ENCODE measurements around the gene WIZ. TPM values are rescaled to one million over a fixed set of nuclear protein-coding genes. Genes with fewer than 3 reads are reported as not detected.

The WIZ gene
- total and polyA plus RNA-seq, 2 of the 4 experiments (the other 2 are of a cell fraction) = 0.90 to 27.1 TPM

GRCh38 chr19:15390814-15391213 is 58.9 kb downstream of the WIZ start:
- ChIA-PET CTCF (no interaction called here), POLR2A (ENCODE audit: unreplicated experiment) (no interaction called here)
- Histone ChIP-seq H4K5ac (ENCODE audit: low read depth, low read length) (no peak overlapping the region), H3K4ac (ENCODE audit: low read depth, low read length) (no peak overlapping the region), H3K9ac (ENCODE audit: low read depth, low read length) (no peak overlapping the region), H3K9me3 (ENCODE audit: control insufficient read depth, insufficient read depth, low read length) (no peaks in the 10 kb centered on the region), H2BK20ac (ENCODE audit: low read depth, low read length) (no peak overlapping the region), H3K56ac (ENCODE audit: extremely low read depth, insufficient read depth, low read length) (no peak overlapping the region), H3K4me3 (ENCODE audit: insufficient read depth, low read depth, low read length) (no peak overlapping the region), H2AK9ac (replicated peaks; ENCODE audit: low read depth, low read length, poor library complexity) (no peak overlapping the region), H2BK5ac (ENCODE audit: low read depth, low read length, poor library complexity, severe bottlenecking) (no peak overlapping the region), H4K20me1 (ENCODE audit: insufficient read depth, low read length) (peaks cover 30% of the 10 kb centered on the region), H3K14ac (replicated peaks; ENCODE audit: low read depth, low read length) (no peak overlapping the region), H3K36me3 (ENCODE audit: control insufficient read depth, insufficient read depth, low read length) (peaks cover 24% of the 10 kb centered on the region), H4K8ac (ENCODE audit: low read depth in 2 of 2, low read length in 2 of 2) (no peak overlapping the region), H2AK5ac (ENCODE audit: low read depth, low read length) (no peak overlapping the region), H3K27ac (ENCODE audit: insufficient read depth, low read length) (no peak overlapping the region), H3K4me1 (ENCODE audit: control insufficient read depth, insufficient read depth, low read length) (no peaks in the 10 kb centered on the region; the same call in 1 of the 2 replicates), H3K9me1 (ENCODE audit: insufficient read depth, low read length) (peaks cover 8% of the 10 kb centered on the region; the same call in 1 of the 2 replicates), H2BK120ac (ENCODE audit: low read depth, low read length) (no peak overlapping the region), H3K23ac (ENCODE audit: low read depth, low read length) (no peak overlapping the region), H2BK15ac (ENCODE audit: low read depth, low read length) (no peak overlapping the region), H3K27me3 (ENCODE audit: control insufficient read depth, insufficient read depth, low read length) (no peaks in the 10 kb centered on the region), H3K18ac (ENCODE audit: low read depth, low read length) (no peak overlapping the region), H2AFZ (replicated peaks; ENCODE audit: low read length, poor library complexity) (no peak overlapping the region), H3K79me1 (ENCODE audit: low read depth in 1 of 2, low read length in 2 of 2) (peaks cover 25 to 45% of the 10 kb centered on the region in 2 experiments), H4K91ac (ENCODE audit: insufficient read depth, low read depth, low read length) (no peak overlapping the region), H3K4me2 (ENCODE audit: low read depth, low read length) (no peak overlapping the region)
- intact Hi-C loops (cut with micrococcal nuclease) = loop anchor here (1.0 kb wide), 1 partner anchor 27 kb away; the partner anchor contains the start of gene AKAP8L
- no TSS peak for BruUV-seq (replicated peaks)
- ATAC-seq (ENCODE audit: low read depth) = no peak
- no peak for DNase-seq
- dilution Hi-C loops (cut with HindIII; ENCODE audit: low sequenced_read_pairs, unreplicated experiment) = no loop called here
- in situ Hi-C loops (cut with MboI; ENCODE audit: low sequenced_read_pairs) = no loop called here
- TF ChIP-seq MXI1 (IDR thresholded peaks at IDR 0.05; ENCODE audit: borderline replicate concordance, low read depth, low read length) (no peak), SMC3 (IDR thresholded peaks at IDR 0.05; ENCODE audit: low read depth, low read length) (no peak), BHLHE40 (IDR thresholded peaks at IDR 0.05; ENCODE audit: low read depth, low read length) (no peak), RCOR1 (IDR thresholded peaks at IDR 0.05; ENCODE audit: insufficient replicate concordance, low read length) (no peak), FOS (IDR thresholded peaks at IDR 0.05; ENCODE audit: low read depth, low read length) (no peak), MAFK (IDR thresholded peaks at IDR 0.05; ENCODE audit: low read depth, low read length) (no peak), RAD21 (IDR thresholded peaks at IDR 0.05; ENCODE audit: low read length) (no peak), MAZ (IDR thresholded peaks at IDR 0.05; ENCODE audit: borderline replicate concordance, low read depth, low read length) (no peak), NFE2L2 (IDR thresholded peaks at IDR 0.05; ENCODE audit: low read depth, low read length) (no peak), CEBPB (IDR thresholded peaks at IDR 0.05; ENCODE audit: low read depth, low read length) (no peak), USF2 (IDR thresholded peaks at IDR 0.05; ENCODE audit: low read depth, low read length) (no peak), RFX5 (IDR thresholded peaks at IDR 0.05; ENCODE audit: low read depth, low read length) (no peak), ELK1 (IDR thresholded peaks at IDR 0.05; ENCODE audit: borderline replicate concordance, low read depth, low read length) (no peak), CTCF (conservative IDR thresholded peaks at IDR 0.05; ENCODE audit: low read depth, low read length) (no peak), CHD1 (IDR thresholded peaks at IDR 0.05; ENCODE audit: low read depth, low read length) (no peak)
- no CpG with 5 or more reads among the region's 2 CpGs for WGBS, 2 experiments (ENCODE audit: extremely low coverage in 2 of 2, insufficient read length in 1 of 2)

Measured in IMR-90 (cell line).